ENCODE measurements around the gene IQSEC1. TPM values are rescaled to one million over a fixed set of nuclear protein-coding genes. Genes with fewer than 3 reads are reported as not detected.

IQSEC1 gene
- total RNA-seq, 1 donor from 2014 or later = 82.3 TPM

- ATAC-seq = peak; percentile 20
- intact Hi-C loops (cut with DNase I) = no loop called here
Measured at GRCh38 chr3:12895391-12896062, 177.7 kb downstream of the IQSEC1 start.

GRCh38 chr3:12894629-12895028, 178.6 kb downstream of the IQSEC1 start:
- DNase-seq (peak; percentile 41), ATAC-seq (no peak)
- H3K27me3 ChIP-seq (ENCODE audit: low read depth) = peaks cover 3% of the 10 kb centered on the region
- no peaks in the 10 kb centered on the region for H3K9me3 ChIP-seq
- intact Hi-C loops (cut with DNase I) = no loop called here
- no peak for TF ChIP-seq CTCF (IDR thresholded peaks at IDR 0.05)
- H3K27ac ChIP-seq = no peak overlapping the region
- H3K4me3 ChIP-seq = no peak overlapping the region
- peaks cover 18% of the 10 kb centered on the region for H3K4me1 ChIP-seq
- H3K36me3 ChIP-seq = peaks cover 21% of the 10 kb centered on the region

More at GRCh38 chr3:12895391-12896062, 177.7 kb downstream of the IQSEC1 start:
- no peak for TF ChIP-seq CTCF (IDR thresholded peaks at IDR 0.05)
- H3K4me1 ChIP-seq = peaks cover 18% of the 10 kb centered on the region
- no peaks in the 10 kb centered on the region for H3K27me3 ChIP-seq (ENCODE audit: low read depth)
- no peak overlapping the region for H3K27ac ChIP-seq
- H3K36me3 ChIP-seq = peaks cover 30% of the 10 kb centered on the region
- no peak for DNase-seq
- no peak overlapping the region for H3K4me3 ChIP-seq
- no peaks in the 10 kb centered on the region for H3K9me3 ChIP-seq

GRCh38 chr3:12893852-12894251, 179.4 kb downstream of the IQSEC1 start:
- ATAC-seq (no peak), DNase-seq (no peak)
- no peak overlapping the region for H3K27ac ChIP-seq
- H3K27me3 ChIP-seq (ENCODE audit: low read depth) = peaks cover 5% of the 10 kb centered on the region
- no peak overlapping the region for H3K4me3 ChIP-seq
- TF ChIP-seq CTCF (IDR thresholded peaks at IDR 0.05) = no peak
- H3K9me3 ChIP-seq = no peaks in the 10 kb centered on the region
- H3K4me1 ChIP-seq = peaks cover 18% of the 10 kb centered on the region
- H3K36me3 ChIP-seq = peaks cover 13% of the 10 kb centered on the region
- intact Hi-C loops (cut with DNase I) = no loop called here

- Histone ChIP-seq H3K27me3 (ENCODE audit: low read depth) (peaks cover 5% of the 10 kb centered on the region), H3K27ac (no peak overlapping the region), H3K9me3 (no peaks in the 10 kb centered on the region), H3K4me3 (no peak overlapping the region), H3K4me1 (peaks cover 18% of the 10 kb centered on the region), H3K36me3 (peaks cover 7% of the 10 kb centered on the region)
- no peak for DNase-seq
- intact Hi-C loops (cut with DNase I) = no loop called here
- no peak for ATAC-seq
- TF ChIP-seq CTCF (IDR thresholded peaks at IDR 0.05) = no peak
Measured at GRCh38 chr3:12893247-12893646, 180.0 kb downstream of the IQSEC1 start.

GRCh38 chr3:12892840-12893189, 180.4 kb downstream of the IQSEC1 start:
- Histone ChIP-seq H3K9me3 (no peaks in the 10 kb centered on the region), H3K36me3 (peaks cover 3% of the 10 kb centered on the region), H3K4me3 (no peak overlapping the region), H3K27me3 (ENCODE audit: low read depth) (peaks cover 5% of the 10 kb centered on the region), H3K27ac (no peak overlapping the region), H3K4me1 (peaks cover 18% of the 10 kb centered on the region)
- intact Hi-C loops (cut with DNase I) = no loop called here
- no peak for TF ChIP-seq CTCF (IDR thresholded peaks at IDR 0.05)
- ATAC-seq (no peak), DNase-seq (no peak)

All from lower lobe of right lung (tissue), 2 donors.